HepG2 (cell line): ENCODE results near the gene GATC. TPM values are rescaled to one million over a fixed set of nuclear protein-coding genes. Genes with fewer than 3 reads are reported as not detected.
A peak's percentile ranks its signal among the peaks of the same experiment; 100 is the strongest.

ENCODE experiments used
- ARID2 ChIP-seq: sonication (generic); formaldehyde crosslinking; IDR thresholded peaks from 2 replicates; pipeline ENCODE4 v1.8.1; 2022; ENCODE audit warnings: mild to moderate bottlenecking, missing genetic modification reagents, borderline replicate concordance
- ATAD3A ChIP-seq: sonication (generic); formaldehyde crosslinking; IDR thresholded peaks from 2 replicates; pipeline ENCODE4 v1.4.0; 2020; ENCODE audit warnings: missing genetic modification reagents
- CHD4 ChIP-seq: fragments of 200-600 bp; sonication (generic); IDR thresholded peaks from 2 replicates; pipeline ENCODE4 v1.7.0; 2017; ENCODE audit warnings: mild to moderate bottlenecking, low read length, borderline replicate concordance
- EP300 ChIP-seq, 3 experiments: sonication (generic) in 1 of 3; formaldehyde crosslinking in 1 of 3; IDR thresholded peaks; 2 replicates each; pipeline versions ENCODE4 v1.5.1 to v1.6.1; 2011 to 2020; ENCODE audit warnings: low read depth in 2 of 3, low read length in 2 of 3, borderline replicate concordance in 1 of 3, improper control_type of control experiment in 1 of 3, mild to moderate bottlenecking in 1 of 3, missing genetic modification reagents in 1 of 3, moderate library complexity in 1 of 3
- FOXA1 ChIP-seq, 2 experiments: fragments of 450-650 bp in 1 of 2; sonication (generic) in 1 of 2; formaldehyde crosslinking in 1 of 2; IDR thresholded peaks; 2 replicates each; pipeline versions ENCODE4 v1.4.0 to v1.6.1; 2016 to 2020; ENCODE audit warnings: missing genetic modification reagents in 1 of 2
- PBX3 ChIP-seq: sonication (generic); formaldehyde crosslinking; IDR thresholded peaks from 2 replicates; pipeline ENCODE4 v1.8.1; 2023; ENCODE audit warnings: missing genetic modification reagents, inconsistent platforms, borderline replicate concordance
- SAFB2 ChIP-seq: sonication (generic); formaldehyde crosslinking; IDR thresholded peaks from 2 replicates; pipeline ENCODE4 v1.5.1; 2020; ENCODE audit warnings: missing genetic modification reagents, low read depth, mild to moderate bottlenecking, borderline replicate concordance
- ZBTB34 ChIP-seq: sonication (generic); formaldehyde crosslinking; IDR thresholded peaks from 2 replicates; pipeline ENCODE4 v1.8.0; 2022; ENCODE audit warnings: mild to moderate bottlenecking, missing genetic modification reagents
- ZFAT ChIP-seq: sonication (generic); formaldehyde crosslinking; conservative IDR thresholded peaks from 2 replicates; pipeline ENCODE4 v1.8.1; 2023; ENCODE audit warnings: missing genetic modification reagents, inconsistent platforms
- ZHX1 ChIP-seq: sonication (generic); formaldehyde crosslinking; IDR thresholded peaks from 2 replicates; pipeline ENCODE4 v1.8.1; 2022; ENCODE audit warnings: low read depth, mild to moderate bottlenecking, missing genetic modification reagents
- ZHX2 ChIP-seq, 2 experiments: sonication (generic) in 1 of 2; formaldehyde crosslinking in 1 of 2; IDR thresholded peaks; 2 replicates each; pipeline versions ENCODE4 v1.6.1 to v1.9.0; 2014 to 2022; ENCODE audit warnings: antibody characterized with exemption in 1 of 2, borderline replicate concordance in 1 of 2, inconsistent platforms in 1 of 2, low read depth in 1 of 2, missing genetic modification reagents in 1 of 2
- polyA plus RNA-seq, 8 experiments: library from polyadenylated mRNA; depleted of rRNA in 3 of 8; stranded (reverse) in 7 of 8; unstranded in 1 of 8; fragments of >200 nt; fragmentation: Illumina TruSeq in 4 of 8; extraction: Trizol in 4 of 8; gene quantifications; 2 replicates each; pipeline versions ENCODE4 v1.2.1 to v1.2.3, GENCODE V29; 2011 to 2016; ENCODE audit warnings: low read depth in 4 of 8, missing spikeins in 1 of 8, mixed read lengths in 1 of 8; ENCODE audit not compliant: insufficient read depth in 1 of 8
- total RNA-seq, 5 experiments: library from RNA; depleted of rRNA; stranded (reverse); fragments of >200 nt; fragmentation: Illumina TruSeq; extraction: Trizol; gene quantifications; 2 replicates each; pipeline ENCODE4 v1.2.3, GENCODE V29; 2016; ENCODE audit warnings: low read depth in 1 of 5
- TF ChIP-seq, protein P1 (sequence below): sonication (generic); formaldehyde crosslinking; IDR thresholded peaks from 2 replicates; pipeline ENCODE4 v1.8.1; 2023; ENCODE audit warnings: mild to moderate bottlenecking, missing genetic modification reagents, borderline replicate concordance

Gene GATC
- total and polyA plus RNA-seq, 2 of the 13 experiments (the other 11 are each of a cell fraction or from before 2014, with no cell fraction given) = 17.7 to 29.7 TPM

DNA sequence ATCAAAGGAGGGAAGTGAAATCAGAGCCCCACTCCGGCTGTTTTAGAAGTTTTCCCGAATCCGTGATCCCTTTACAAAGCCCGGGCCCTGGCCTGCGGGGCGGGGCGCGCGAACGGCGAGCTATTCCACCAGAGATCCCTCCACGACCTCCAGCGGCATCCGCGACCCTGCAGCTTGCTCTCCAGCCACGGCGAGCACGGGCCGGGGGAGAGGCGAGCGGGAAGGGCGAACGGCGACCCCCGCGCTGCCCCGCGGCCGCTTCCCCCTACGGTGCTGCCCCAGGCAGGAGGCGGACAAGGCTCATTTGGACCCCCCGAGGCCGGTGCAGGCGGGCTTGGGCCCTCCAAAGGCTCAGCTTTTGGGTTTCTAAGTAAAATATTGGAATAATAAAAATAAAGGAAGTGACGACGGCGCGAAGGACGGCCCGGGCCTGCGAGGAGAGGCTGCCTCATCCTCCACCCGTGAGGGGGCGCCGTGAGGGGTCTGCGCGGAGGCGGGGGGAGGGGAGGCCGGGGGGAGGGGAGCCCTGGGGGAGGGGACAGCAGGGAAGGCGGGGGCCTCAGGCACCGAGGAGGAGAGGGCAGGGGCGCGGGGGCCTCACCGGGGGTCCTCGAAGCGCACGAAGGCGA, 22.7 kb downstream of the GATC start (continued):
- TF ChIP-seq SAFB2 (CRISPR knock-in tag) (0 out of 2 replicates have a peak, but pooled peaks have one; percentile 39), ZBTB34 (CRISPR knock-in tag) (no peak; the same call in 1 of the 2 replicates), PBX3 (CRISPR knock-in tag) (no peak), ZFAT (CRISPR knock-in tag) (no peak), ATAD3A (no peak), EP300 (IDR thresholded peaks at IDR 0.05; ENCODE audit: low read depth in 2 of 2, low read length in 2 of 2) (0 out of 4 replicates have a peak, but pooled peaks of 1 of the 2 experiments have one; percentile 0), EP300 (CRISPR knock-in tag; IDR thresholded peaks at IDR 0.05; ENCODE audit: borderline replicate concordance) (no peak), CHD4 (no peak), ZHX1 (CRISPR knock-in tag) (no peak), ZHX2 (IDR thresholded peaks at IDR 0.05; ENCODE audit: low read depth) (no peak), ZHX2 (CRISPR knock-in tag; IDR thresholded peaks at IDR 0.05; ENCODE audit: borderline replicate concordance) (0 out of 2 replicates have a peak, but pooled peaks have one; percentile 27), ARID2 (CRISPR knock-in tag) (0 out of 2 replicates have a peak, but pooled peaks have one; percentile 7), FOXA1 (IDR thresholded peaks at IDR 0.05) (no peak), FOXA1 (CRISPR knock-in tag; IDR thresholded peaks at IDR 0.05) (no peak)
- TF ChIP-seq, protein P1, sequence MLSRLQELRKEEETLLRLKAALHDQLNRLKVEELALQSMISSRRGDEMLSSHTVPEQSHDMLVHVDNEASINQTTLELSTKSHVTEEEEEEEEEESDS (CRISPR knock-in tag) = no peak
